Measurements from ENCODE around the gene PRELID2.

DNA sequence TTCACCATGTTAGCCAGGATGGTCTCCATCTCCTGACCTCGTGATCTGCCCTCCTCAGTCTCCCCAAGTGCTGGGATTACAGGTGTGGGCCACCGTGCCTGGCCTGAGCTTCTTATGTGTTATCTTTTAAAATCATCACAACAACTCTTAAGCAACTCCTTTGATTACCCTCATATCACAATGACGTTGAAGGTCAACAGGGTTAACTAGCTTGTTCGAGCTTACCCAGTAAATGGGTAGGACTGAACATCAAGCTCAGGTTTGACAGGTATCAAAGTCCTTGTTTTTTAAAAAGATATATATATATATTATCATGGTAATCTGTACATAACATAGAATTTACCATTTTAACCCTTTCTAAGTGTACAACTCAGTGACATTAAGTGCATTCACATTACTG, 34.6 kb upstream of the PRELID2 start:
- TF ChIP-seq POLR2A (IDR thresholded peaks at IDR 0.05), result no peak
- TF ChIP-seq, protein P1, sequence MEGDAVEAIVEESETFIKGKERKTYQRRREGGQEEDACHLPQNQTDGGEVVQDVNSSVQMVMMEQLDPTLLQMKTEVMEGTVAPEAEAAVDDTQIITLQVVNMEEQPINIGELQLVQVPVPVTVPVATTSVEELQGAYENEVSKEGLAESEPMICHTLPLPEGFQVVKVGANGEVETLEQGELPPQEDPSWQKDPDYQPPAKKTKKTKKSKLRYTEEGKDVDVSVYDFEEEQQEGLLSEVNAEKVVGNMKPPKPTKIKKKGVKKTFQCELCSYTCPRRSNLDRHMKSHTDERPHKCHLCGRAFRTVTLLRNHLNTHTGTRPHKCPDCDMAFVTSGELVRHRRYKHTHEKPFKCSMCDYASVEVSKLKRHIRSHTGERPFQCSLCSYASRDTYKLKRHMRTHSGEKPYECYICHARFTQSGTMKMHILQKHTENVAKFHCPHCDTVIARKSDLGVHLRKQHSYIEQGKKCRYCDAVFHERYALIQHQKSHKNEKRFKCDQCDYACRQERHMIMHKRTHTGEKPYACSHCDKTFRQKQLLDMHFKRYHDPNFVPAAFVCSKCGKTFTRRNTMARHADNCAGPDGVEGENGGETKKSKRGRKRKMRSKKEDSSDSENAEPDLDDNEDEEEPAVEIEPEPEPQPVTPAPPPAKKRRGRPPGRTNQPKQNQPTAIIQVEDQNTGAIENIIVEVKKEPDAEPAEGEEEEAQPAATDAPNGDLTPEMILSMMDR (IDR thresholded peaks at IDR 0.05), result no peak
- TF ChIP-seq POLR2AphosphoS5 (IDR thresholded peaks at IDR 0.05), result no peak

Measured in prostate gland (tissue), 2 donors.